Transverse colon (tissue), 4 donors: ENCODE data around the gene ANO9. TPM values are rescaled to one million over a fixed set of nuclear protein-coding genes. Genes with fewer than 3 reads are reported as not detected.

Experiments used
- DNase-seq: peaks from one replicate; pipeline ENCODE4 v3.0.0-alpha.2; 2019
- H3K27ac ChIP-seq, 4 donors: fragments of 200-600 bp; sonication (generic); 2 replicates each; pipeline ENCODE4 v1.5.1; 2016 to 2018; ENCODE audit warnings: inconsistent platforms in 4 of 4
- H3K27me3 ChIP-seq: fragments of 200-600 bp; sonication (generic); 2 replicates; pipeline ENCODE4 v1.5.1; 2017; ENCODE audit warnings: inconsistent platforms
- H3K36me3 ChIP-seq, 4 donors: fragments of 200-600 bp; sonication (generic); 2 replicates each; pipeline ENCODE4 v1.5.1; 2017 to 2019; ENCODE audit warnings: inconsistent platforms in 4 of 4
- H3K4me1 ChIP-seq, 4 donors: fragments of 200-600 bp; sonication (generic); 2 replicates each; pipeline ENCODE4 v1.5.1; 2017 to 2020; ENCODE audit warnings: inconsistent platforms in 4 of 4
- H3K4me3 ChIP-seq, 4 donors: fragments of 200-600 bp; sonication (generic); 1 replicate in 1 of 4; 2 replicates in 3 of 4; pipeline versions ENCODE4 v1.5.1 to v1.6.1; 2017 to 2019; ENCODE audit warnings: inconsistent platforms in 4 of 4
- H3K9me3 ChIP-seq, 2 donors: fragments of 200-600 bp; sonication (generic); 2 replicates each; pipeline ENCODE4 v1.5.1; 2017 to 2019; ENCODE audit warnings: inconsistent platforms in 2 of 2
- CTCF ChIP-seq, 5 experiments: fragments of 200-600 bp in 3 of 5; fragments of 450-650 bp in 2 of 5; sonication (generic) in 3 of 5; IDR thresholded peaks; 1 replicate in 2 of 5; 2 replicates in 3 of 5; pipeline ENCODE4 v1.5.1; 2016 to 2017; ENCODE audit warnings: antibody characterized with exemption in 5 of 5, inconsistent platforms in 3 of 5, mild to moderate bottlenecking in 2 of 5, moderate library complexity in 1 of 5
- EP300 ChIP-seq: sonication (generic); formaldehyde crosslinking; IDR thresholded peaks from one replicate; pipeline ENCODE4 v1.6.1; 2017; ENCODE audit warnings: antibody characterized with exemption, low read depth
- POLR2A ChIP-seq: fragments of 450-650 bp; IDR thresholded peaks from one replicate; pipeline ENCODE4 v1.6.1; 2016; ENCODE audit warnings: antibody characterized with exemption, mild to moderate bottlenecking, moderate library complexity
- POLR2AphosphoS5 ChIP-seq, 3 donors: sonication (generic); formaldehyde crosslinking; IDR thresholded peaks; one replicate each; pipeline ENCODE4 v1.6.1; 2016; ENCODE audit warnings: antibody characterized with exemption in 3 of 3
- WGBS, 2 donors: methylation state at CpG; one replicate each; pipeline ENCODE4 v1.1.5; 2018; ENCODE audit warnings: low coverage in 1 of 2; 5-methylcytosine and 5-hydroxymethylcytosine counted together
- in situ Hi-C, 4 donors: fragments of 200-750 bp; cut with MboI; loops; one replicate each; pipeline versions ENCODE4 v1.15.0 to v1.15.1; 2017; ENCODE audit warnings: low sequenced_read_pairs in 3 of 4, low pct_ligation_motif_present in 1 of 4, low pct_unique_long_range_greater_than_20kb in 1 of 4
- intact Hi-C: fragments of 100-400 bp; cut with DNase I; formaldehyde crosslinking; loops from one replicate; pipeline ENCODE4 v1.15.1; 2023; ENCODE audit warnings: low total_unique reads
- total RNA-seq, 4 donors: library from RNA; depleted of rRNA; stranded (reverse); fragments of >200 nt; gene quantifications; one replicate each; pipeline ENCODE4 v1.1.0, GENCODE V29; 2016

ANO9 gene
- total RNA-seq, 4 donors from 2014 or later = 117 to 490 (median 296) TPM

DNA sequence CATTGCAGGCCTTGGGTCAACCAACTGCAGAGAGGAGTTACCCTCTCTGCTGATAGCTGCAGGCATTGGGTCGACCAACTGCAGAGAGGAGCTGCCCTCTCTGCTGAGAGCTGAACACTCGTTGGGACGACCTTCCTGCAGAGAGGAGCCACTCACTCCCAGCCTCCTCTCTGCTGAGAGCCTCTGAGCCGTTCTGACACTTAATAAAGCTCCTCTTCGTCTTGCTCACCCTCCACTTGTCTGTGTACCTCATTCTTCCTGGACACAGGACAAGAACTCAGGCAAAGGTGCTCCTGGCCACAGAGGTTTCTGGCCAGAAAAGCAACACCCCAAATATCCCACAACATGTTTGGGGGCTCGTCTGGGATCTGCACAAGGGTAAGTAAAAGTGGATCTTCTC is 55.3 kb downstream of the ANO9 start:
- WGBS, 2 donors = 96% methylated on average over 6 of the region's 6 CpGs; no CpG with 5 or more reads in 1 of the 2 donors
- H3K36me3 ChIP-seq = no peaks in the 10 kb centered on the region
- H3K9me3 ChIP-seq = no peaks in the 10 kb centered on the region
- no peaks in the 10 kb centered on the region for H3K4me1 ChIP-seq
- no peak overlapping the region for H3K27ac ChIP-seq
- in situ Hi-C loops = no loop called here
- H3K4me3 ChIP-seq = no peak overlapping the region
- intact Hi-C loops = no loop called here
- no peak for DNase-seq
- TF ChIP-seq POLR2A (no peak), POLR2AphosphoS5 (IDR thresholded peaks at IDR 0.05) (no peak), CTCF (IDR thresholded peaks at IDR 0.05) (no peak), EP300 (no peak)
- H3K27me3 ChIP-seq = no peaks in the 10 kb centered on the region

DNA sequence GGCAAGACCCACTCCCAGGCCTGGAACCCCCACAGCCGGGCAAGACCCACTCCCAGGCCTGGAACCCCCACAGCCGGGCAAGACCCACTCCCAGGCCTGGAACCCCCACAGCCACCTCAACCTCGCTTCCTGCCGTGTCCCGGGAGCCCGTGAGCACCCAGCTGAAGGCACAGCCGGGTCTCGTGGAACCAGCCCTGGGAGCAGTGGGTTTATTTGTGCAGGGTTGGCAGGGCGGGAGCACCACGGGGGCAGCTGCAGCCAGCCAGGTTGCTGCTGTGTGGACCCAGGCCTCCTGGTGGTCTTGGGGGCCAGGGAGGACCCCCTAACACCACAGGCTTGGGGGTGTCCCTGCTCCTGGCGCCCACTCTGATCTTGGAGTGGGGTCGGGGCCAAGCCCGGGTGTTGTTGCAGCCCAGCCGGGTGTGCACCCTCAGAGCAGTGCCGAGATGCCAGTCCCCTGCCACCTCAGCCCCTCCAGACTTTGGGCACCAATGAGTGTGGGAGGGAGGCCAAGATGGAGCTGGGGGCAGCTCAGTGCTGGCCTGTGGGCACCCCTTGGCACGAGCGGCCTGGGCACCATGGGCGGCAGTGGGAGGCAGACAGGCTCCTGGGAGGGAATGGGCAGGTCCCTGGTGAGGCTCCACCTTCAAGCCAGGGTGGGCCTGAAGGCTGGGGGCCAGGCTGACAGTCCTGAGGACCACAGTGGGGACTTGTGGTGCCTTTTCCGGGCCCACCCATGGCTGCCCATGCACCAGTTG is 56.0 kb downstream of the ANO9 start:
- TF ChIP-seq EP300 (no peak), CTCF (IDR thresholded peaks at IDR 0.05) (no peak), POLR2AphosphoS5 (IDR thresholded peaks at IDR 0.05) (no peak), POLR2A (no peak)
- no peaks in the 10 kb centered on the region for H3K9me3 ChIP-seq
- H3K36me3 ChIP-seq = no peaks in the 10 kb centered on the region
- no peak overlapping the region for H3K27ac ChIP-seq
- in situ Hi-C loops (no loop called here), intact Hi-C loops (no loop called here)
- no peak overlapping the region for H3K4me3 ChIP-seq
- DNase-seq = no peak
- no peaks in the 10 kb centered on the region for H3K27me3 ChIP-seq
- H3K4me1 ChIP-seq = no peaks in the 10 kb centered on the region
- 91% methylated on average over 17 of the region's 19 CpGs; no CpG with 5 or more reads in 1 of the 2 donors for WGBS, 2 donors

DNA sequence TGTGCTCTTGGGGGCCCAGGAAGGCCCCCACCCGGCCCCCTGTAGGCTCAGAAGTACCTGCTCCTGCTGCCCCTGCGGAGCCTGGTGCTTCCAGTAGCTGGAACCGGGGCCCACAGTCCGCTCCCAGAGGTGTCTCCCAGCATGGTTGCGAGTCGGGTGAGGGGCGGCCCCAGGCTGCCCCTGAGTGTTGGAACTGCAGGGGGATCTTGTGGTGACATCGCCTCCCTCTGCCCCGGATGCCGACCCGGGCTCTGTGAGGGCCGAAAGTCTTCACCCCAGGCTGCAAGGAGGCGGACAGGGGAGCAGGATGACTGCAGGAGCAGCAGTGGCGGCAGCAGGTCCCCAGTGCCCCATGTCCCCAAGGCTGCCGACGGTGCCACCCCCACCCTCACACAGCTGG is 57.3 kb downstream of the ANO9 start:
- 84% methylated on average over 16 of the region's 16 CpGs; no CpG with 5 or more reads in 1 of the 2 donors for WGBS, 2 donors
- H3K27me3 ChIP-seq = no peaks in the 10 kb centered on the region
- in situ Hi-C loops (no loop called here), intact Hi-C loops (no loop called here)
- H3K4me1 ChIP-seq = no peaks in the 10 kb centered on the region
- no peaks in the 10 kb centered on the region for H3K9me3 ChIP-seq
- H3K27ac ChIP-seq = no peak overlapping the region
- no peak for DNase-seq
- TF ChIP-seq EP300 (no peak), POLR2A (no peak), POLR2AphosphoS5 (IDR thresholded peaks at IDR 0.05) (no peak), CTCF (IDR thresholded peaks at IDR 0.05) (no peak)
- no peak overlapping the region for H3K4me3 ChIP-seq
- no peaks in the 10 kb centered on the region for H3K36me3 ChIP-seq

DNA sequence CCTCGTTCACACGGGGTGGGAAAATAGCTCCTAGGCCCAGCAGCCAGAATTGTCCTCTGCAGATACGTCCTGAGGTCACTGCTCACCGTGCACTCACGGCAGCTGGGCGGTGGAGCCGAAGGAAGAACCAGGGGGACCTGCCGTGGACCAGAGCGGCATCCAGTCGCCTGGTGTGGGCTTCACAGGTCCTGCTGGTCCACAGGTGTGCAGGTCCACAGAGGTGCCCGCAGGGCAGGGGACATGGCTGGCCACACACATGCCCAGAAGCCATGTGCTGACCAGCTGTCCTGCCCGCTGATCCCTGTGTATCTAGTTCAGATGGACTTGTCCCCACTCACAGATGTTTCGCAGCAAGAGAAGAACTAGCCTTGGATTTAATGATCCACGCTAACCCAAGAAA is 58.4 kb downstream of the ANO9 start:
- TF ChIP-seq POLR2A (no peak), EP300 (no peak), POLR2AphosphoS5 (IDR thresholded peaks at IDR 0.05) (no peak), CTCF (IDR thresholded peaks at IDR 0.05) (no peak)
- no peaks in the 10 kb centered on the region for H3K9me3 ChIP-seq
- intact Hi-C loops = no loop called here
- no peak overlapping the region for H3K4me3 ChIP-seq
- DNase-seq = no peak
- no peaks in the 10 kb centered on the region for H3K36me3 ChIP-seq
- H3K27me3 ChIP-seq = no peaks in the 10 kb centered on the region
- H3K4me1 ChIP-seq = no peaks in the 10 kb centered on the region
- WGBS, 2 donors = 79 to 95% methylated on average over 4 to 14 of the region's 14 CpGs
- in situ Hi-C loops = no loop called here
- H3K27ac ChIP-seq = no peak overlapping the region
